Neural crest cell (in vitro differentiated cells): ENCODE measurements around the gene EPB41L2. TPM values are rescaled to one million over a fixed set of nuclear protein-coding genes. Genes with fewer than 3 reads are reported as not detected.

Experiments used
- DNase-seq: peaks from one replicate; pipeline ENCODE4 v3.0.0; 2021; ENCODE audit warnings: low read depth, mixed read lengths, low spot score
- H3K27ac Mint-ChIP-seq: one replicate; pipeline ENCODE4 v1.8.0; 2021; ENCODE audit warnings: mild to moderate bottlenecking, mixed read lengths; ENCODE audit not compliant: unreplicated experiment
- H3K27me3 Mint-ChIP-seq: 2 replicates; pipeline ENCODE4 v1.8.0; 2021; ENCODE audit warnings: low read depth, mild to moderate bottlenecking, mixed read lengths
- H3K36me3 Mint-ChIP-seq: 2 replicates; pipeline ENCODE4 v1.8.0; 2021; ENCODE audit warnings: low read depth, mild to moderate bottlenecking, mixed read lengths
- H3K4me1 Mint-ChIP-seq: 2 replicates; pipeline ENCODE4 v1.8.0; 2021; ENCODE audit warnings: mixed read lengths
- H3K4me3 Mint-ChIP-seq: one replicate; pipeline ENCODE4 v1.8.0; 2021; ENCODE audit warnings: mild to moderate bottlenecking, mixed read lengths
- H3K9me3 Mint-ChIP-seq: 2 replicates; pipeline ENCODE4 v1.8.0; 2021; ENCODE audit warnings: mixed read lengths
- CTCF ChIP-seq: fragments of 200-600 bp; sonication (generic); conservative IDR thresholded peaks from 2 replicates; pipeline ENCODE4 v1.5.0; 2021; ENCODE audit warnings: antibody characterized with exemption, mild to moderate bottlenecking
- total RNA-seq: library from RNA; stranded (reverse); gene quantifications from 2 replicates; pipeline ENCODE4 v1.2.1, GENCODE V29; 2021

EPB41L2 gene
- total RNA-seq, 1 donor from 2014 or later: 114 TPM

GRCh38 chr6:130865793-130866192, 197.3 kb downstream of the EPB41L2 start:
- H3K4me1 Mint-ChIP-seq: peaks cover 4% of the 10 kb centered on the region
- H3K27me3 Mint-ChIP-seq: no peaks in the 10 kb centered on the region
- H3K27ac Mint-ChIP-seq: no peak overlapping the region
- H3K36me3 Mint-ChIP-seq: peaks cover 15% of the 10 kb centered on the region
- TF ChIP-seq CTCF: no peak
- H3K9me3 Mint-ChIP-seq: no peaks in the 10 kb centered on the region
- DNase-seq: no peak
- H3K4me3 Mint-ChIP-seq: no peak overlapping the region

- no peak for TF ChIP-seq CTCF
- H3K27ac Mint-ChIP-seq: no peak overlapping the region
- H3K4me1 Mint-ChIP-seq: peaks cover 4% of the 10 kb centered on the region
- H3K27me3 Mint-ChIP-seq: no peaks in the 10 kb centered on the region
- DNase-seq: no peak
- H3K9me3 Mint-ChIP-seq: no peaks in the 10 kb centered on the region
- H3K4me3 Mint-ChIP-seq: no peak overlapping the region
- H3K36me3 Mint-ChIP-seq: peaks cover 15% of the 10 kb centered on the region
Measured at GRCh38 chr6:130864344-130864743, 198.7 kb downstream of the EPB41L2 start.

- peaks cover 15% of the 10 kb centered on the region for H3K36me3 Mint-ChIP-seq
- no peak overlapping the region for H3K27ac Mint-ChIP-seq
- peaks cover under 1% of the 10 kb centered on the region for H3K4me1 Mint-ChIP-seq
- no peak overlapping the region for H3K4me3 Mint-ChIP-seq
- no peaks in the 10 kb centered on the region for H3K27me3 Mint-ChIP-seq
- H3K9me3 Mint-ChIP-seq: no peaks in the 10 kb centered on the region
- TF ChIP-seq CTCF: no peak
- DNase-seq: no peak
Measured at GRCh38 chr6:130863415-130864230, 199.4 kb downstream of the EPB41L2 start.

GRCh38 chr6:130862370-130862769, 200.7 kb downstream of the EPB41L2 start:
- TF ChIP-seq CTCF: no peak
- no peak overlapping the region for H3K4me3 Mint-ChIP-seq
- no peaks in the 10 kb centered on the region for H3K27me3 Mint-ChIP-seq
- H3K9me3 Mint-ChIP-seq: no peaks in the 10 kb centered on the region
- no peak overlapping the region for H3K27ac Mint-ChIP-seq
- no peak for DNase-seq
- H3K4me1 Mint-ChIP-seq: no peaks in the 10 kb centered on the region
- H3K36me3 Mint-ChIP-seq: peaks cover 19% of the 10 kb centered on the region

GRCh38 chr6:130859161-130859867, 203.7 kb downstream of the EPB41L2 start:
- H3K27ac Mint-ChIP-seq: no peak overlapping the region

More at GRCh38 chr6:130859161-130859867, 203.7 kb downstream of the EPB41L2 start:
- Mint-ChIP-seq H3K4me1 (peaks cover under 1% of the 10 kb centered on the region), H3K27me3 (no peaks in the 10 kb centered on the region), H3K9me3 (peaks cover 4% of the 10 kb centered on the region), H3K4me3 (no peak overlapping the region), H3K36me3 (peaks cover 21% of the 10 kb centered on the region)
- no peak for DNase-seq
- no peak for TF ChIP-seq CTCF
